Activated CD8-positive, alpha-beta memory T cell treated with anti-CD3 and anti-CD28 coated beads for 36 hours (primary cell): Measurements from ENCODE around the gene RAD54L2. TPM values are rescaled to one million over a fixed set of nuclear protein-coding genes. Genes with fewer than 3 reads are reported as not detected.
"Not testable (repeated sequence)": the region's sequence is repeated elsewhere in the genome, so short reads cannot be mapped to it uniquely, and the experiment has no call there.

ENCODE experiments used
- CTCF ChIA-PET: fragments of 350-600 bp; sonication (Branson Sonifier 250); formaldehyde crosslinking; loops from one replicate; lab custom pipeline; 2021; ENCODE audit warnings: antibody characterized with exemption; lab: Charles Lee
- POLR2A ChIA-PET: fragments of 350-600 bp; sonication (Branson Sonifier 250); formaldehyde crosslinking; loops from one replicate; lab custom pipeline; 2021; ENCODE audit warnings: antibody characterized with exemption; lab: Charles Lee
- total RNA-seq, 2 experiments: library from RNA; stranded (reverse); gene quantifications; one replicate each; pipeline ENCODE4 v1.2.3, GENCODE V29; 2021

Gene RAD54L2, protein sequence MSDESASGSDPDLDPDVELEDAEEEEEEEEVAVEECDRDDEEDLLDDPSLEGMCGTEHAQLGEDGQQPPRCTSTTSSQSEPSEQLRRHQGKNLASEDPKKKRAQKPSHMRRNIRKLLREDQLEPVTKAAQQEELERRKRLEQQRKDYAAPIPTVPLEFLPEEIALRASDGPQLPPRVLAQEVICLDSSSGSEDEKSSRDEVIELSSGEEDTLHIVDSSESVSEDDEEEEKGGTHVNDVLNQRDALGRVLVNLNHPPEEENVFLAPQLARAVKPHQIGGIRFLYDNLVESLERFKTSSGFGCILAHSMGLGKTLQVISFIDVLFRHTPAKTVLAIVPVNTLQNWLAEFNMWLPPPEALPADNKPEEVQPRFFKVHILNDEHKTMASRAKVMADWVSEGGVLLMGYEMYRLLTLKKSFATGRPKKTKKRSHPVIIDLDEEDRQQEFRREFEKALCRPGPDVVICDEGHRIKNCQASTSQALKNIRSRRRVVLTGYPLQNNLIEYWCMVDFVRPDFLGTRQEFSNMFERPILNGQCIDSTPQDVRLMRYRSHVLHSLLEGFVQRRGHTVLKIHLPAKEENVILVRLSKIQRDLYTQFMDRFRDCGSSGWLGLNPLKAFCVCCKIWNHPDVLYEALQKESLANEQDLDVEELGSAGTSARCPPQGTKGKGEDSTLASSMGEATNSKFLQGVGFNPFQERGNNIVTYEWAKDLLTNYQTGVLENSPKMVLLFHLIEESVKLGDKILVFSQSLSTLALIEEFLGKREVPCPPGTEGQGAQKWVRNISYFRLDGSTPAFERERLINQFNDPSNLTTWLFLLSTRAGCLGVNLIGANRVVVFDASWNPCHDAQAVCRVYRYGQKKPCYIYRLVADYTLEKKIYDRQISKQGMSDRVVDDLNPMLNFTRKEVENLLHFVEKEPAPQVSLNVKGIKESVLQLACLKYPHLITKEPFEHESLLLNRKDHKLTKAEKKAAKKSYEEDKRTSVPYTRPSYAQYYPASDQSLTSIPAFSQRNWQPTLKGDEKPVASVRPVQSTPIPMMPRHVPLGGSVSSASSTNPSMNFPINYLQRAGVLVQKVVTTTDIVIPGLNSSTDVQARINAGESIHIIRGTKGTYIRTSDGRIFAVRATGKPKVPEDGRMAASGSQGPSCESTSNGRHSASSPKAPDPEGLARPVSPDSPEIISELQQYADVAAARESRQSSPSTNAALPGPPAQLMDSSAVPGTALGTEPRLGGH (N-terminal part only)
- total RNA-seq, result 10 to 100 TPM; 34.8 to 35.3 TPM

DNA sequence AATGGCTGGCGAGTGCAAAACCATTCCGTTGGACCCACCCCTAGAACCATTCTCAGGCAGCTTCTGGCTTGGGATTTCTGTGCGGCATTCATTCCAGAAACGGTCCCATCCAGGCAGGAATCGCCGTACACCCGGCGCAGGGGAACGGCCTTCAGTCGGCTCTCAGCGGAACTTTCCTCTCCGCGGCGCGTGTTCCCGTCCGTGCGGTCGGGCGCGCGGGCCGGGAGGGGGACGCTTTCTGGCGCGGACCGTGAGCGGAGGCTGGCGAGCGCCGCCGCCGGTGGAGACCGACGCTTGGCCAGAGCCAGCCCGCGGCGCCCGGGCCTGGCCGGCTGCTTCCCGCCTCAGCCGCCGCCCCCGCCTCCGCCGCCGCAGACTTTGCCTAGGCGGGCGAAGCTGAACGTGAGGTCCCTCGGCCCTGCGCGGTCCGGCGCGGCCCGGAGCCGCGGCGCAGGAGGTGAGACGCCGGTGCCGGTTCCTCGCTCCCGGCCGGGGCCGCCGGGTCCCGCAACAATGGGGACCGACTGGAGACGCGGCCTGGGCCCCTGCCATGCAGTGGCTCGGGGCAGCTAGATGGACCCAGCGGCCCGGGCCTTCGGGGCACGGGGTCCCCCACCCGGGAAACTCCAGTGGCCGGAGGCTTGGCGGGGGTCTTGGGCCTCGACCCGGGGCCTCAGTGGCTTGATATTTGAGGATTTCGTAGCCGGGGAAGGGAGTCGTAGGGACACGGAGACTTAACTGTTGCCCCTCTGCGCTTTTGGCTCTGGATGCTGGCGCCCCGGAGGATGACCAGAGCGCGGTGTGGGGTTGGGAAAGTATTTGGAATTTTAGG, at the start of gene RAD54L2:
RAD54L2 (plus strand) TSS at position 261 of the 832 bp plus-strand sequence. CDS start 51,702 bp downstream, outside the sequence.
- CTCF ChIA-PET, result interaction anchor here (1.1 to 1.2 kb wide), 2 partner anchors 26 to 147 kb away, joined by 3 to 4 read pairs; no protein-coding TSS in a partner anchor

DNA sequence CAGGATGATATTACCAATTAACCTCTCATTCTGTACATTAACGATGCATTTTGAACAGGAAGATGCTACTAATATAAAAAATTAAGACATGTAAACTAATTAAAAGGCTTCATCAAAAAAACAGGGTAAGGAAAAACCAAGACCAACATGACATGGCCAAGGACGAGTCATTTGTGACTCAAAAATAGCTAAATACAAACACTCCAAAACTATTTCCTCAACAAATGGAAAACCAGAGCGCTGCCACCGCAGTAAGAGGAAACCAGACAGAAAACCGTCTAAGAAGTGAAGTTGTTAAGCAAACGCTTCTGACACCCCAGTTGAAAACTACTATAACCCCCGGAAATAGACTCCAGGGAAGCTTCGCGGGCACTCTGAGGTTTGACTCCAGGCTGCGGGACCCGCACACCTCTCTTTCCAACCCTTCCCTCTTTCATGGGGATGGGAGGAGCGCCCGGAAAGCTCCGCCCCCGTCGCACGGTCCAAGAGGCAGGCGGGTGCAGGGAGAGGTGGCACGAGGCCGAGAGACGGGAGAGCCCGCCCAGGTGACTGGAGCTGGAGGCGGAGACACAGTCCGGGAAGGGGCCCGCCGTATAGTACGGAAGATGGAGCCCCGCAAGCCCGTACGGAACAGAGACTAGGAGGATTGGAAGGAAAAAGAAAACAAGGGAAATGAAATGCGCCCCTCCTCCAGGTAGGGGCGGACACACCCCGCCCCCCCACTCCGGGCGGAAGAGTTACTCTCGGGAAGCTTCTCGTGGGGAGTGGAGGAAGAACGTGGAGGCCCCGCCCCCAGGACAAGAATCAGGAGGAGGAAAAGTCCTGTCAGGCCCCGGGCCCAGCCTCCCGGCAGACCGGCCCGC, 39.4 kb upstream of the RAD54L2 start:
- POLR2A ChIA-PET, result interaction anchor here (0.6 to 3.5 kb wide), 11 partner anchors 11 to 1200 kb away, joined by 3 to 35 read pairs (median 7); partner anchors contain the start of genes HYAL3, MANF, NAA80 and RAD54L2

More for the DNA sequence above, at the start of gene RAD54L2:
- POLR2A ChIA-PET, result interaction anchor here (0.8 to 2.4 kb wide), 2 partner anchors 16 to 39 kb away, joined by 4 to 14 read pairs; partner anchors contain the start of gene DCAF1

DNA sequence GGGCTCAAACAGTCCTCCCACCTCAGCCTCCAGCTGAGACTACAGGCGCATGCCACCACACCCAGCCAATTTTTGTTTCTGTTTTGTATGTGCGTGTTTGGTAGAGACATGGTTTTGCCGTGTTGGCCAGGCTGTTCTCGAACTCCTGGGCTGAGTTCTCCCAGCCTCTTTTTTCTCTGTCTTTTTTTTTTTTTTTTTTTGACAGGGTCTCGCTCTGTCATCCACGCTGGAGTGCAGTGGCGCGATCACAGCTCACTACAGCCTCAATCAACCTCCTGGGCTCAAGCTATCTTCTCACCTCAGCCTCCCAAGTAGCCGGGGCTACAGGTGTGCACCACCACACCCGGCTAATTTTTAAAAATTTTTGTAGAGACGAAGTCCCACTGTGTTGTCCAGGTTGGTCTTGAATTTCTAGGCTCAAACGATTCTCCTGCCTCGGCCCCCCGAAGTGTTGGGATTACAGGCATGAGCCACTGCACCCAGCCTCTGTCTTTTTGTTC, 37.8 kb upstream of the RAD54L2 start:
- ChIA-PET CTCF (interaction anchor here (0.6 to 6.4 kb wide), 13 partner anchors 12 to 299 kb away, joined by 3 to 66 read pairs (median 5); partner anchors contain the start of genes MANF and TEX264), POLR2A (interaction anchor here (0.6 to 3.5 kb wide), 16 partner anchors 11 to 1961 kb away, joined by 3 to 35 read pairs (median 10); partner anchors contain the start of genes HYAL3, NAA80 and RAD54L2)

More for the DNA sequence above, 39.4 kb upstream of the RAD54L2 start:
- CTCF ChIA-PET, result interaction anchor here (0.6 to 6.4 kb wide), 8 partner anchors 13 to 182 kb away, joined by 3 to 66 read pairs (median 8); partner anchors contain the start of genes MANF and TEX264

DNA sequence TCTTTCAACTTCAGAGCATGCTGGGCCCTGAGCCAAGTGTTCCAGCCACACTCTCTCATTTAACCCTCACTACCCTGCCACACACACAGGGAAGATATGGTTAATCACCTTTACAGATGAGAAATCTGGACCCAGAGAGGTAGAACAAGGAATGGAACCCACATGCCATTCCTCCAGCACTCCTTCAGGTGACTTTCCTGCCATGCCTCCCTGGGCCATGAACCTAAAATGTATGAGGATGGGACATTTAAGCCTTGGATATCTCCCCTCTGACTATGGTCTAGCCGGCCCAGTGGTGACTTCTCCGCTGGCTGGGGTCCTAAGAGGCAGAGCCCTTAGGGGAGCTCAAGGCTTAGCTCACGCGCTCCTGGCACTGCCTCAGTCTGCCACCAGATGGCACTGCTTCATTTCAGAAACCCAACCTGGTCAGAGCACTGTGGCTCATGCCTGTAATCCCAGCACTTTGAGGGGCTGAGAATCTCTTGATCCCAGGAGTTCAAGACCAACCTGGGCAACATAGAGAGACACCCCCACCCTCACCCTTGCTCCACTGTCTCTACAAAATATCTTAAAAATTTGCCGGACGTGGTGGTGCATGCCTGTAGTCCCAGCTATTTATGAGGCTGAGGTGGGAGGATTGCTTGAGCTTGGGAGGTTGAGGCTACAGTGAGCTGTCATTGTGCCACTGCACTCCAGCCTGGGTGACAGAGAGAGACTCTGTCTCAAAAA, 36.5 kb upstream of the RAD54L2 start:
- ChIA-PET CTCF (interaction anchor here (0.7 to 6.4 kb wide), 16 partner anchors 10 to 298 kb away, joined by 3 to 66 read pairs (median 5); partner anchors contain the start of gene TEX264), POLR2A (interaction anchor here (0.9 to 3.5 kb wide), 2 partner anchors 171 to 180 kb away, joined by 3 to 35 read pairs; no protein-coding TSS in a partner anchor)

DNA sequence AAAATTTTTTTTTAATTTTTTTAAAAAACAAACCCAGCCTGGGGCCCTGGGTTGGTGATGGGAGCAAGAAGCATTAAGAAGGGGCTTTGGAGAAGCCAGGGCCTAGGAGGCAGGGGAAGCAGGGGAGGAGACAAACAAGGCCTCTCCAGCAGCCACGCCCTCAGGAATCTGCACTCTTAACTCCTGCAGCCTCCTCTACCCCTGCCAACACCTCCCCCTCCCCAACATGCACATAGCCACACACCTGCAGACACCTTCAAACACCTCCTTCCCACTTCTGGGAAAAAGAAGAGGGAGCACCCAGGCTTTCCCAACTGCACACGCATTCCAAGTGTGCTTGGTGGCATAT, 36.0 kb upstream of the RAD54L2 start:
- POLR2A ChIA-PET, result interaction anchor here (0.9 kb wide), 1 partner anchor 179 kb away, joined by 3 read pairs; no protein-coding TSS in a partner anchor
- CTCF ChIA-PET, result interaction anchor here (0.7 to 6.4 kb wide), 14 partner anchors 10 to 295 kb away, joined by 3 to 66 read pairs (median 5); partner anchors contain the start of gene TEX264

DNA sequence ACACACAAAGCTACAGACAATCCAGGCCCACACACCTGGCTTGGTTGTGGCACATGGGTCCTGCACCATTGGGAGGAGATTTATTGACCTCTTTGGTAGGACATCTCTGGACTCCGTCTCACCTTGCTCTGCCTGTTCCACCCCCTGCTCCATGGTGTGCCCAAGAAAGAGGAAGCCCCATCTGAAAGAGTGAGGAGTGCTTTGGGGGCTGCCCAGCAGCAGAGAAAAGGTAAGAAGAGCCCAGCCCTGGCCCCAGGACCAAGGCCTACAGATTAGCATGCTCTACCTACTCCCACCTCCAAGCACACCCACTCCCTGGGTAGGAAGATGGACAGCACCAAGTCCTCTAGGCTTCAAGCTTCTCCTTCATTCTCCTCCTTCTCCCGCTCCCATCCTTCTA, 35.5 kb upstream of the RAD54L2 start:
- ChIA-PET POLR2A (no interaction called here), CTCF (interaction anchor here (1.7 to 6.4 kb wide), 5 partner anchors 9 to 216 kb away, joined by 5 to 66 read pairs (median 12); partner anchors contain the start of gene TEX264)

DNA sequence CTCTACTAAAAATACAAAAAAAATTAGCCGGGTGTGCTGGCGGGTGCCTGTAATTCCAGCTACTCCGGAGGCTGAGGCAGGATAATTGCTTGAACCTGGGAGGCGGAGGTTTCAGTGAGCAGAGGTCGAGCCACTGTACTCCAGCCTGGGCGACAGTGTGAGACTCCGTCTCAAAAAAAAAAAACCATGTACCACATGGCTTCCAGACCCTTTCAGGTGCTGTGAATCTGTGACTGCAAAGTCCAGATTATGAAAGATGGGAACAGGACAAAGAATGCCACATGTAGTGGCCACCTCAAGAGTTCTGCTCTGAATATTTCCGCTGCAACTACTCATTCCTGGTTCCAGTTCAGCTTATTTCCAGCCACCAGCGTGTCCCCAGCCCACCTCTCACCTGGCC, 30.3 kb upstream of the RAD54L2 start:
- CTCF ChIA-PET, result no interaction called here
- POLR2A ChIA-PET, result no interaction called here

DNA sequence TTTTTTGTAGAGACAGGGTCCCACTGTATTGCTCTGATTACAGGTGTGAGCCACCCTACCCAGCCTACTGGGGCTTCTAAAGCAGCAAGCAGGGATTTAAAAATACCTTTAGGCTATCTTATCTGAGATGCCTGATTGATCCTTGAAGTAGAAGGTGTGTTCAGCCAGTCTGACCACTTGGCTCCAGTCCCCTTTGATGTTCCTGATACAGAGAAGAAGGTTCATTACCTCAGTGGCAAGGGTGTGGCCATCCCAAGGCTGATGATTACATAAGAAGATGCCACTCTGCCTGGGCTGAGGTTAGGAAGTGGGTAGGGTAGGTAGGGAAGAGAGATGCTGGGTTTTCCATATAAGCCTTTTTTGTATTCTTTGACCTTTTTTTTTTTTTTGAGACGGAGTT, 27.5 kb upstream of the RAD54L2 start:
- ChIA-PET CTCF (interaction anchor here (1.0 kb wide), 1 partner anchor 158 kb away, joined by 4 read pairs; no protein-coding TSS in a partner anchor), POLR2A (interaction anchor here (0.7 kb wide), 1 partner anchor 11 kb away, joined by 3 read pairs; no protein-coding TSS in a partner anchor)

DNA sequence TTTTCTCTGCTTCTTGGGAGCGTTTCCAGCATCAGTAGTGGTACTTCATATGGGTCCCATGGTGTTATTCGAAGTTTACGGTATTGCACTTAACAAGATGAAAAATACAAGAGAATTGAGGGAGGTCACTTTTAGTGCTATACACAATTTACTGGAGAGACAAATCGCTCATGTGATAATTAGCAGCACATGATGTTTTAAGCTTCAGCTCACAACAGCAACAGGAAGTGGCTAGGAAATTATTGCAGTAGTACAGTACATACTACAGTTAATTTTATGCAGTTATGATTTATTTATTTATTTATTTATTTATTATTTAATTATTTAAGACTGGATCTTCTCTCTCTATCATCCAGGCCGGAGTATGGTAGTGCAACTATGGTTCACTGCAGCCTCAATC, 24.3 kb upstream of the RAD54L2 start:
- ChIA-PET POLR2A (no interaction called here), CTCF (no interaction called here)

DNA sequence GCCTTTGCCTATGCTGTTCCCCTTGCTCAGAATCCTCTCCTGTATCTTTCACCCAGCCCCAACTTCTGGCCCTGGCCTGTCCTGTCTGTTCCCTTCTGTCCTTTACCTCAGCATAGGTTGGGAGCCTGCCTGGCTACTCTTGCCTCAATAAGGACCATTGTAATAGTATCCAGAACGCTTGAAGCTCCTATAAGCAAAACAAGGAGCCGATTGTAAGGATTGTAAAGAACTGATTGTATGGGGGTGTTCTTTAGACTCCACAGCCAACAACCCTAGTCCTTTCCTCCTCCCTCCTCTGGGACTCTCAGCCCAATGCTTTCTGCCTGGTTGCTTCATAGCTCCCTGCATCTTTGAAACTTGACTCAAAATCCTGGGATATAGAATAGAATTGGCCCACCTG, 18.7 kb upstream of the RAD54L2 start:
- CTCF ChIA-PET, result interaction anchor here (0.9 kb wide), 1 partner anchor 18 kb away, joined by 3 read pairs; no protein-coding TSS in a partner anchor
- POLR2A ChIA-PET, result no interaction called here

DNA sequence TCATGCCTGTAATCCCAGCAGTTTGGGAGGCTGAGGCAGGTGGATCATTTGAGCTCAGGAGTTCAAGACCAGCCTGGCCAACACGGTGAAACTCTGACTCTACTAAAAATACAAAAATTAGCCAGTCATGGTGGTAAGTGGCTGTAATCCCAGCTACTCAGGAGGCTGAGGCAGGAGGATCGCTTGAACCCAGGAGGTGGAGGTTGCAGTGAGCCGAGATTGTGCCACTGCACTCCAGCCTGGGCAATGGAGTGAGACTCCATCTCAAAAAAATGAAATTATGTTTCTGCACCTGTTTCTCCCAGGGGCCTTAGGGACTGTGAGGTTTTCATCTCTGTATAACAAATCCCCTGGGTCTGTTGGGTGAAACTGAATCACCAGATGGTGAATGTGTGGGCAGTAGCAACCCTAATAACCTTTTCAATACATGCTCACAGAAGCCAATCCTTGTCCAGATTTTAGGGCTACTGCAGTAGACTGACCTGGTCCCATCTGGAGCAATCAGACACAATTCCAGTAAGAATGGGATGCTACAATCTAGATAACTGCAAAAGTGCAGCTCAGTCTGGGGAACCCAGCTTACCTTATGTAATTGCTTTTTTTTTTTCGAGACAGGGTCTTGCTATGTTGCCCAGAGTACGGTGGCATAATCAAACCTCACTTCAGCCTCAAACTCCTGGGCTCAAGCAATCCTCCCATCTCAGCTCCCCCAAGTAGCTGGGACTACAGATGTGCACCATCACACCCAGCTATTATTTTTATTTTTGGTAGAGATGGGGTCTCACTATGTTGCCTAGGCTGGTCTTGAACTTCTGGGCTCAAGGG, 17.4 kb upstream of the RAD54L2 start:
- POLR2A ChIA-PET, result interaction anchor here (0.6 kb wide), 3 partner anchors 186 to 1018 kb away, joined by 3 to 10 read pairs (median 5); partner anchors contain the start of gene GRM2

DNA sequence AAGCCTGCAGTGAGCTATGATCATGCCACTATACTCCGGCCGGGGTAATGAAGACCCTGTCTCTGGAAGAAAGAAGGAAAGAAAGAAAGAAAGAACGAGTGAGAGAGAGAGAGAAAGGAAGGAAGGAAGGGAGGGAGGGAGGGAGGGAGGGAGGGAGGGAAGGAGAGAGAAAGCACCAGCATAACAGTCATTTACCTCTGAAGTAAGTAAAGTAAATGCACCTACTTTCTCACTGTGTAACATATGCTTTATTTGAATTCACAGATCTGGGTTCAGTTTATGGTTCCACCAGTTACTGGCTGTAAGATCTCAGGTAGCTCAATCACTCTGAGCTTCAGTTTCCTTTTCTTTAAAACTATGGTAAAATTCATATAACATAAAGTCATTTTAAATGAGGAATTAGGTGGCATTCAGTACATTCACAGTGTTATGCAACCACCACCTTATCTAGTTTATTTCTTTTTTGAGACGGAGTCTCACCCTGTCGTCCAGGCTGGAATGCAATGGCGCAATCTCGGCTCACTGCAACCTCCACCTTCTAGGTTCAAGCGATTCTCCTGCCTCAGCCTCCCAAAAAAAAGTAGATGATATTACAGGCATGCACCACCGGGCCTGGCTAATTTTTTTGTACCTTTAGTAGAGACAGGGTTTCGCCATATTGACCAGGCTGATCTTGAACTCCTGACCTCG, 16.1 kb upstream of the RAD54L2 start:
- ChIA-PET CTCF (interaction anchor here (0.7 kb wide), 1 partner anchor 9 kb away, joined by 3 read pairs; no protein-coding TSS in a partner anchor), POLR2A (no interaction called here)

More for the DNA sequence above, 17.4 kb upstream of the RAD54L2 start:
- CTCF ChIA-PET, result not testable (repeated sequence)

DNA sequence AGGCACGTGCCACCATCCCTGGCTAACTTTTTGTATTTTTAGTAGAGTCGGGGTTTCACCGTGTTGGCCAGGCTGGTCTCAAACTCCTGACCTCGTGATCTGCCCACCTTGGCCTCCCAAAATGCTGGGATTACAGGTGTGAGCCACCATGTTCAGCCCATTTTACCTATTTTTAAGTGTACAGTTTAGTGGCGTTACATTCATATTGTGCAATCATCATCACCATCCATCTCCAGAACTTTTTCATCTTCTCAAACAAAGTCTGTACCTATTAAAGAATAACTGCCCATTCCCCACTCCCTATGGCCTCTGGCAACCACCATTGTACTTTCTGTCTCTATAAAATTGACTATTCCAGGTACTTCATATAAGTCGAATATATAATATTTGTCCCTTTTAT, 13.6 kb upstream of the RAD54L2 start:
- POLR2A ChIA-PET, result not testable (repeated sequence)
- CTCF ChIA-PET, result interaction anchor here (1.1 to 1.2 kb wide), 2 partner anchors 25 to 68 kb away, joined by 3 to 4 read pairs; partner anchors contain the start of gene DCAF1

DNA sequence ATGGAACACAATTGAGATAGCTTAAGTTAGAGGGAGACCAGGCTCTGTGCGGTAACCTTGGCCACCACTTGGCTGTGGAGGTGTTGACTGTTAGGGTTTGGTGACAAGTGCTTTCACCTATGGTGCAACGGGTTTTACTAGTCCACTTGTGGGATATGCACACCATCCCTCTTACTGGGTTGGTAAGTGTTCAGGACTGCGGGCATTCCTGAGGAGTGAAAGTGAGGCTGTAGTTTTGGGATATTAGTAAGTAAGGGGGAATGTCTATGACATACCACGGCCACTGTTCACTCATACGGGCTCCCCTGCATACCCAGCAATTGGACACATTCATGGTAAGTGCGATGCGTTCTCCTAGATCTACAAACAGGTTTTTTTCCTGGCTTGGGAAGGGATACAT, 8.0 kb upstream of the RAD54L2 start:
- ChIA-PET POLR2A (no interaction called here), CTCF (no interaction called here)
